ENCODE results near the gene TSPAN14.
A peak's percentile ranks its signal among the peaks of the same experiment; 100 is the strongest.
"Not testable (repeated sequence)": the region's sequence is repeated elsewhere in the genome, so short reads cannot be mapped to it uniquely, and the experiment has no call there.

Gene TSPAN14

GRCh38 chr10:80518143-80518806 lies 64.2 kb downstream of the TSPAN14 start:
- intact Hi-C loops (cut with DNase I): no loop called here
- peak in 2 of 10 donors; percentile 57 to 79 for DNase-seq

DNA sequence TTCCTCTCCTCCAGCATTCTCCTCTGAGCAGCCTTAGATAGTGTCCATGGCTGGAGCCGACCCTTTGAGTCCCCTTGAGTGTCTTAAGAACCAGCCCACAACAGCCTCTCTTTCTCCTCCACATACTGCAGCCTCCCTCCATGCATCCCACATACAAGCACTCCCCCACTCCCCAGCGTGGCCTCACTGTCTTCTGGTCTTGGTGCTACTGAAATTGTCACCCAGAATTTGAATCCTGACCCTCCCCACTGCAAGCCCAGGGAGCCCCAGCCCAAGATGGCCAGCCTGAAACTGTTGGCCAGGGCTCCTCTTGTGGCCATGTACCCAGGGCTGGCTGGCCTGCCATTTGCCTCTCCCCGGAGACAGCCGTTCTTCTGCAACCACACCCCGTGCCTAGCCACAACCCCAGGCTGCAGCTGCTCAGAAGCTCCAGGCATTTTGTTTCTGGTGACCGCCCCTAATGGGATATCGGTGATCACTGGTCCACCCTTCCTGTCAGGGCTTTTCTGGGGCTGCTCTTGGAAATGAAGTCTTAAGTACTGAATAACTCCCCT lies 64.8 kb downstream of the TSPAN14 start:
- peak in 2 of 10 donors; percentile 61 to 65 for DNase-seq
- intact Hi-C loops (cut with DNase I): no loop called here

DNA sequence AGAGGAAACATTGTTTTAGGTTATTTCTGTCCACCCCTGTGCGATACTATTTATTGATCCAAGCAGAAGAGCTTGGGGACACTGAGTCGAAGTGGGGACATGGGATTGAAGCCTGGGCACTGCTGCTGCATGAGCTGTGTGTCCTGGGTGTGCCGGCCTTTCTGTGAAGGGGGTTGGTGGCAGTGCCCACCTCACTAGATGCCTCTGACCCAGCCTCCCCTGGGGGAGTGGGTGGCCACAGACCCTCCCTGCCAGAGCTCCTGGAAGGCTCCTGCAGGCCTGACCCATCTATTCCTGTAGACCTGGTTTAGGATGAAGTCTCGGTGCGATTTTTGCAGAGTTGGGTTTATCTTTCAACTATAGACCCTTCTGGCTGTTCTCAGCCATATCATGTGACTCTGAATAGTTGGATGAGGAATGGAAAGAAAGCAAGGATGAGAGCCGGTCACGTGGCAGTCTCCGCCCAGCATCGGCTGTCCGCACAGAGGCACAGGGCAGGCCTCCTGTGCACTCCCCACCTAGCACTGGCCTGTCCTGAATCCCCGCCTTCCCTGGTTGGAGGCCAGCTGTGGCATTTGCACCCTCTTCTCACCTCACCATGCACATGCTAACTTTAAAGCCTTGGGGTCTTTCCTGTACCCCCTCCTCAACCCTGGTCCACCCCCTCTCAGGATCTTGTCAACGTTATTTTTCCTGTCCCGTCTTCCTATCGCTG lies 66.0 kb downstream of the TSPAN14 start:
- intact Hi-C loops (cut with DNase I): no loop called here
- peak in 2 of 10 donors; percentile 41 to 67 for DNase-seq

DNA sequence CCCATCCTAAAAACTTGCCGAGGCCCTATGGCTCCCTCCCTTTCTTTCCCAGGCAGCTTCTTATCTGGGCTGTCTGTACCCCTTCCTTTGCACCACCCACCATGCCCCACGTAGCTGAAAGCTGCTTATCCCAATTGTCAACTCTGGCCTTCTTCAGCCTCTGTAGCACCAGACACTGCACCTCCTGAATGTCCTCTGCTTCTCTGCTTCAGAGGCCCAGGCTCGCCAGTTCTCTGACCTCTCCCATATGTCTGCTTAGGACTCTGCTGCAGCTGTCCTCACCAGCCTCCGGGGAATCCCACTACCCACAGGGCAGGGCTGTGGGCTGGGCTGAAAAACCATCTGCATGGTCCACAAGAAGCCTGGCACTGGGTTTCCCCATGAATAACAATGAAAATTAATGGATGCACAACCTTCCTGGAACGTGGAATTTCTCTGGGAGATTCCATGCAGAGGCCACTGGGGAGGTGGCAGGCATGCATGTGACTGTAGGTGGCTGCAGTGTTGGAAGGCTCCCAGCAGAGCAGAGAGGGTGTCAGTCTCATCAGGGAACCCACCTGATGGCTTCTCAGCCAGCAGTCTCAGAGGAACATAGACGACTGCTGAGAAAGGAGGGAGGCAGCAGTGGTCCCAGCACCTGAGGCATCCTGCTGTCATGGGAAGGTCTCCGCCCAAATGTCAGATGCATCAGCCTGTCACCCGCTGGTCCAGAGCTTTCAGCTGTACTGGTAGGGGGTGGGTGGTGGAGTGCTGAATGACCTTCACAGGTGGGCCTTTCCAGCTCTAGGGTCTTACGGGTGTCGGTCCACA lies 66.8 kb downstream of the TSPAN14 start:
- intact Hi-C loops (cut with DNase I): no loop called here
- DNase-seq: peak in 2 of 10 donors; percentile 36 to 52

- DNase-seq: no peak
- intact Hi-C loops (cut with DNase I): no loop called here
Measured at GRCh38 chr10:80522756-80523363, 68.8 kb downstream of the TSPAN14 start.

DNA sequence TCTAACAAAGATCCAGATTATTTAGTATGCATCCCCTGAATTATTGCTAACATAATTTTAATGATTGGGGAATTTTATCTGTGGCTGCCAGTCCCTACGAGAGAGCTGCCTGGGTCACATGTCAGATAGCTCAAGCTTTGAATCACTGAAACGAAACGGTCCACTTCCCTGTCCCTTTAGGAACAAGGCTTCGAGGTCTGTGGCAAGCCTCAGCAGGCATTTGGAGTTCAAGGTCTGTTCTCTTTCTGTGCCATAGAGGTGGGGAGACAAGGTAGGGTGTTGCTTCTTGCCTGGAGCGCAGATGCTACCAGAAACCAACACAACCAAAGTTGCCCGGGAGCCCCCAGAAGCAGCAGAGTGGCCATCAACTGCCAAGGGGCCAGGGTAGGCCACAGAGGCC lies 69.7 kb downstream of the TSPAN14 start:
- no peak for DNase-seq
- intact Hi-C loops (cut with DNase I): no loop called here

- intact Hi-C loops (cut with DNase I): no loop called here
Measured at GRCh38 chr10:80524190-80524909, 70.2 kb downstream of the TSPAN14 start.

GRCh38 chr10:80526218-80526617 lies 72.1 kb downstream of the TSPAN14 start:
- intact Hi-C loops (cut with DNase I): no loop called here
- no peak for DNase-seq

More at GRCh38 chr10:80524190-80524909, 70.2 kb downstream of the TSPAN14 start:
- peak in 1 of 10 donors; percentile 76 for DNase-seq

DNA sequence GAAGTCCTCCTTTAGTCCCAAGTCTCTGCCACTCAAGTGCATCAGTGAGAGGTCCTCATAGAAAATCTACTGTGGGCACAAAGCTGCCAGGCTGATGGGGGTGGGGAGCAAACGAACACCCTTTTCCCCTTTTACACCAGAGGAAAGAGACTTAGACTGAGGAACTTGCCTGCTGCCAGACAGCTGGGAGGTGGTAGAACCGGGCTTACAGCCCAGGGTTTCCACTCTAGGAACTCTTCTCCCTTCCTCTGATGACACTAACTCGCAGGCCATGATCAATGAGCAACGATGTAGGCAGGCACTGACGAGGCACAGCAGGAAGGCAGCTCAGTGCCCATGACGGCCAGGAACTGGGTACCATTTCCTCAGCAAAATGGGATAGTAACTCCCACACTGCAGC lies 72.6 kb downstream of the TSPAN14 start:
- intact Hi-C loops (cut with DNase I): no loop called here
- DNase-seq: peak in 1 of 10 donors; percentile 42

- intact Hi-C loops (cut with DNase I): no loop called here
- no peak for DNase-seq
Measured at GRCh38 chr10:80528185-80528700, 74.1 kb downstream of the TSPAN14 start.

DNA sequence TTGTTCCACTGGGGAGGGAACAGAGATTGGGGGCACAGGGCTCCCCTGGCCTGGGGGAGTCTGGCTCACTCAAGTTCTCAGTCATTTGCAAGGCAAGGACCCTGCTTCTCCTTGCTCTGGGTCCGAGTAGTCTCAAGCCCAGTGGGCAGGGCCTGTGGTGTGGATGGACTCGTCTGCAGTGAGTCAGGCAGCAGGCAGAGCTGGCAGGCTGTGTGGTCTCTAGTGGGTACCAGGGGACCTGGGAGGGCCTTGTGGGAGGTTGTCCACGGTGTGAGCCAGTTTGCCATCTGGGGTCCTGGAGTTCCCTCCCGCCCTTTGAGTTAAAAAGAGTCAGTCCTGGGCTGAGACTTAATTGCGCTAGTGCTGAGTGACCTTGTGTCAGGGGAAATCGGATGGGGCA lies 74.8 kb downstream of the TSPAN14 start:
- intact Hi-C loops (cut with DNase I): no loop called here
- peak in 1 of 10 donors; percentile 50 for DNase-seq

DNA sequence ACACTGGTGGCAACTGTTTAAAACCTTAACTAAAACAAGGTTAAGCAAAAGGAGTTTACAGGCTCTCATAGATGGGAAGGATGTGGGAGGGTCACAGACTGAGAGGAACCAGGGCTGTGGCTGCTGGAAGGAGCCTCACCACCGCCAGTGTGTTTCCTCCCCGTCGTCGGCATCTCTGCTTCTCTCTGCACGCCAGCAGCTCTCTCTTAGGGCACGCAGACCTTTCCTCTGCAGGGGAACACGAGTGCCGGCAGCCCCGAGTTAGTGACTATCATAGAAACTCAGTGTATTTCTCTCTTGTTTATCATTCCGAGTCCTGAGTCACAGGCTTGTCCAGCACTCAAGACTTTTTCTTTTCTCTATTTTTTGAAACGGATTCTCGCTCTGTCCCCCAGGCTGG lies 75.5 kb downstream of the TSPAN14 start:
- peak in 1 of 10 donors; percentile 78 for DNase-seq

GRCh38 chr10:80530251-80530650 lies 76.1 kb downstream of the TSPAN14 start:
- peak in 1 of 10 donors; percentile 72 for DNase-seq
- intact Hi-C loops (cut with DNase I): no loop called here

More for the DNA sequence above, 75.5 kb downstream of the TSPAN14 start:
- intact Hi-C loops (cut with DNase I): no loop called here

DNA sequence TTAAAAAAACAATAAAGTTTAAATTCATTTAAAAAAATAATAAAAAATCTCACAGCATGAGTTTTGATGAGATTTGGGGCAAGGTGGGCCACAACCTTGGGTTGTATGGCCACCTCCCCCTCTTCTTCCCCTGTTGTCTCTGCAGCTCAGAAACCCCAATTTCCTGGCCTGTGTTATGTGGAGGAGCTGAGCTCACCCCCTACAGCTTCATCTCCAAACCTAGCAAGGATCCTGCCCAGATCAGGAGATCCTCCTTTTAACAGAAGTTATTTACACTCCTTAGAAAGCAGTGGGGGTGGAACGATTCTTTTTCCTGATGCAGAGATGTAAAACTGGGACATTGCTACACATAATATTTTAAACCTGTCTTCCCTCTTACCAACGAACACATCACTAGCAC lies 76.7 kb downstream of the TSPAN14 start:
- DNase-seq: no peak

GRCh38 chr10:80532571-80532970 lies 78.5 kb downstream of the TSPAN14 start:
- intact Hi-C loops (cut with DNase I): no loop called here
- peak in 1 of 10 donors; percentile 68 for DNase-seq

More for the DNA sequence above, 76.7 kb downstream of the TSPAN14 start:
- intact Hi-C loops (cut with DNase I): no loop called here

DNA sequence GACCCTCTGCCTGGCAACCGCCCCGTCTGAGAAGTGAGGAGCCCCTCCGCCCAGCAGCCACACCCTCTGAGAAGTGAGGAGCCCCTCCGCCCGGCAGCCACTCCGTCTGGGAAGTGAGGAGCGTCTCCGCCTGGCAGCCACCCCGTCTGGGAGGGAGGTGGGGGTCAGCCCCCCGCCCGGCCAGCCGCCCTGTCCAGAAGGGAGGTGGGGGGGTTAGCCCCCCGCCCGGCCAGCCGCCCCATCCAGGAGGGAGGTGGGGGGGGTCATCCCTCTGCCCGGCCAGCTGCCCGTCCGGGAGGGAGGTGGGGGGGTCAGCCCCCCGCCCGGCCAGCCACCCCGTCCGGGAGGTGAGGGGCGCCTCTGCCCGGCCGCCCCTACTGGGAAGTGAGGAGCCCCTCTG lies 79.9 kb downstream of the TSPAN14 start:
- intact Hi-C loops (cut with DNase I); DNase-seq: not testable (repeated sequence)

- DNase-seq; intact Hi-C loops (cut with DNase I): not testable (repeated sequence)
Measured at GRCh38 chr10:80534646-80535045, 80.5 kb downstream of the TSPAN14 start.

DNA sequence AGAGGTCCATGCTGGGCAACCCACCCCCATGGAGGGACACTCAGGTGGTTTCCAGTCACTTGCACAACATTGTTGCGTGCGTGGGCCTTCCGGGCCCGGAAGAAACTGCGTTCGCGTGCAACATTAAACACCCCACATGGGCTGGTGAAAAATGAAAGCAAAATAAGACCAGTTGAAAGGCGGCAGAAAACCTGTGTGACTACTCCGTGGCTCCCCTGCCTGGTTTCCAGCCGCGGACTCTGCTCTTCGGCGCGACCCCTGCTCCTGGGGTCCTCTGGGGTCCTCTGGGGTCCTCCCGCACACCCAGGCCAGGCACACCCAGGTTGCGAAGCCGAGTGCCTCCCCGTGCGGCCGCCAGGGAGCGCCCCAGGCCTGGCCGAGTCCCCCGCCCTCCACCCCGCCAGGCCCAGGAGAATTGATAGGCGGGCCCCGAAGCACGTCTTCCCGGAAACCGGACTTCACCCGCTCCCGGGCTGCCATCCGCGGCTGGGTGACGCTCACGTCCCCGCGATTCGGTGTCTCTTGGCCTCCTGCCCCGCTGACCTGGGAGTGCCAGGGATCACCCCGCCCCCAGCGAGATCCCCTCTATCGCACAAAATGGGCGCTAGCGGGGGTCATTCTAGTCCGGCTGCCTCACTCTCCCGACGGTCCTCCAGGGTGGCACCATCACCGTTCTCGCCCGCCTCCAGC lies 81.7 kb downstream of the TSPAN14 start:
- peak in 3 of 10 donors; percentile 40 to 90 (median 64) for DNase-seq
- intact Hi-C loops (cut with DNase I): no loop called here

GRCh38 chr10:80536361-80536835 lies 82.3 kb downstream of the TSPAN14 start:
- intact Hi-C loops (cut with DNase I): no loop called here

More at GRCh38 chr10:80536361-80536835, 82.3 kb downstream of the TSPAN14 start:
- no peak for DNase-seq

All from posterior cingulate gyrus (tissue), 11 donors.